SU-DHL-6 (cell line): ENCODE results near the gene PLA1A.

ENCODE experiments used
- CTCF ChIP-seq: fragments of 200-600 bp; sonication (generic); IDR thresholded peaks from one replicate; pipeline ENCODE4 v1.5.1; 2017; ENCODE audit warnings: antibody characterized with exemption, mild to moderate bottlenecking, low read length, moderate library complexity; ENCODE audit not compliant: insufficient read depth, poor library complexity, severe bottlenecking
- EZH2phosphoT487 ChIP-seq: fragments of 200-600 bp; sonication (generic), shearing (Covaris generic); conservative IDR thresholded peaks from 2 replicates; pipeline ENCODE4 v1.6.1; 2018; ENCODE audit warnings: mild to moderate bottlenecking, antibody characterized with exemption, low read length, moderate library complexity, mixed read lengths

GRCh38 chr3:119571230-119571629 lies 26.5 kb upstream of the PLA1A start:
- TF ChIP-seq CTCF (no peak), EZH2phosphoT487 (no peak)
